IMR-90 (cell line): Measurements from ENCODE around the gene ZNF771. TPM values are rescaled to one million over a fixed set of nuclear protein-coding genes. Genes with fewer than 3 reads are reported as not detected.

ENCODE experiments used
- ATAC-seq: fragments of 200-7000 bp; cut with Tn5 transposase; 2 replicates; pipeline ENCODE4 v1.9.1; 2020; ENCODE audit warnings: low read depth, mild to moderate bottlenecking, moderate library complexity
- BruUV-seq: library from RNA; stranded (reverse); fragments of 400-500 nt; replicated peaks from 2 replicates; lab custom pipeline; 2021; lab: Mats Ljungman, UMichigan
- CTCF ChIA-PET: fragments of 300-600 bp; formaldehyde crosslinking; extraction: SDS; loops from one replicate; lab custom pipeline; 2021; ENCODE audit warnings: antibody characterized with exemption; lab: Yijun Ruan, JAX
- POLR2A ChIA-PET: fragments of 300-600 bp; sonication (Branson Sonifier 250); formaldehyde crosslinking; loops from one replicate; lab custom pipeline; 2022; ENCODE audit warnings: antibody characterized with exemption; ENCODE audit not compliant: unreplicated experiment; lab: Charles Lee
- DNase-seq: peaks from one replicate; pipeline ENCODE4 v3.0.0; 2013
- H2AFZ ChIP-seq: replicated peaks from 2 replicates; pipeline ENCODE3; 2013; ENCODE audit warnings: low read length, mild to moderate bottlenecking; ENCODE audit not compliant: poor library complexity
- H2AK5ac ChIP-seq: 2 replicates; pipeline ENCODE4 v1.6.1; 2013; ENCODE audit warnings: low read depth, low read length, inconsistent platforms
- H2AK9ac ChIP-seq: replicated peaks from 2 replicates; pipeline ENCODE3; 2013; ENCODE audit warnings: mild to moderate bottlenecking, low read depth, low read length, moderate library complexity; ENCODE audit not compliant: poor library complexity
- H2BK120ac ChIP-seq: 2 replicates; pipeline ENCODE4 v1.6.1; 2013; ENCODE audit warnings: low read depth, low read length, inconsistent platforms
- H2BK15ac ChIP-seq: 3 replicates; pipeline ENCODE4 v1.6.1; 2013; ENCODE audit warnings: low read depth, low read length, inconsistent platforms
- H2BK20ac ChIP-seq: 2 replicates; pipeline ENCODE4 v1.6.1; 2013; ENCODE audit warnings: low read depth, mild to moderate bottlenecking, inconsistent platforms, low read length, moderate library complexity
- H2BK5ac ChIP-seq: 2 replicates; pipeline ENCODE4 v1.6.1; 2013; ENCODE audit warnings: mild to moderate bottlenecking, low read depth, low read length, inconsistent platforms; ENCODE audit not compliant: poor library complexity, severe bottlenecking
- H3K14ac ChIP-seq: replicated peaks from 2 replicates; pipeline ENCODE4 v1.6.1; 2013; ENCODE audit warnings: low read depth, low read length, inconsistent platforms
- H3K18ac ChIP-seq: 2 replicates; pipeline ENCODE4 v1.6.1; 2013; ENCODE audit warnings: low read depth, low read length, control low read depth
- H3K23ac ChIP-seq: 2 replicates; pipeline ENCODE4 v1.6.1; 2013; ENCODE audit warnings: low read depth, low read length, inconsistent platforms
- H3K27ac ChIP-seq: 2 replicates; pipeline ENCODE4 v1.5.1; 2013; ENCODE audit warnings: mild to moderate bottlenecking, control low read depth, low read length; ENCODE audit not compliant: insufficient read depth
- H3K27me3 ChIP-seq: 2 replicates; pipeline ENCODE4 v1.6.1; 2013; ENCODE audit warnings: low read length; ENCODE audit not compliant: control insufficient read depth, insufficient read depth
- H3K36me3 ChIP-seq: 2 replicates; pipeline ENCODE4 v1.6.1; 2013; ENCODE audit warnings: low read length, mixed read lengths; ENCODE audit not compliant: control insufficient read depth, insufficient read depth
- H3K4ac ChIP-seq: 2 replicates; pipeline ENCODE4 v1.6.1; 2013; ENCODE audit warnings: low read depth, low read length, inconsistent platforms
- H3K4me1 ChIP-seq: 2 replicates; pipeline ENCODE4 v1.6.1; 2013; ENCODE audit warnings: low read length, mixed read lengths; ENCODE audit not compliant: control insufficient read depth, insufficient read depth
- H3K4me2 ChIP-seq: 2 replicates; pipeline ENCODE4 v1.6.1; 2013; ENCODE audit warnings: low read depth, mild to moderate bottlenecking, control low read depth, low read length, moderate library complexity
- H3K4me3 ChIP-seq: 2 replicates; pipeline ENCODE4 v1.5.1; 2013; ENCODE audit warnings: low read depth, mild to moderate bottlenecking, control low read depth, low read length, moderate library complexity; ENCODE audit not compliant: insufficient read depth
- H3K56ac ChIP-seq: 2 replicates; pipeline ENCODE4 v1.6.1; 2013; ENCODE audit warnings: low read length, inconsistent platforms; ENCODE audit not compliant: insufficient read depth; ENCODE audit errors: extremely low read depth
- H3K79me1 ChIP-seq, 2 experiments: 2 replicates each; pipeline ENCODE4 v1.6.1; 2013; ENCODE audit warnings: low read length in 2 of 2, inconsistent platforms in 1 of 2, low read depth in 1 of 2
- H3K9ac ChIP-seq: 2 replicates; pipeline ENCODE4 v1.6.1; 2013; ENCODE audit warnings: low read depth, low read length, control low read depth
- H3K9me1 ChIP-seq: 2 replicates; pipeline ENCODE4 v1.6.1; 2013; ENCODE audit warnings: low read length, inconsistent platforms; ENCODE audit not compliant: insufficient read depth
- H3K9me3 ChIP-seq: 2 replicates; pipeline ENCODE4 v1.6.1; 2013; ENCODE audit warnings: low read length; ENCODE audit not compliant: control insufficient read depth, insufficient read depth
- H4K20me1 ChIP-seq: 2 replicates; pipeline ENCODE4 v1.6.1; 2013; ENCODE audit warnings: low read length, inconsistent platforms; ENCODE audit not compliant: insufficient read depth
- H4K5ac ChIP-seq: 2 replicates; pipeline ENCODE4 v1.6.1; 2013; ENCODE audit warnings: mild to moderate bottlenecking, low read depth, low read length, control low read depth
- H4K8ac ChIP-seq, 2 experiments: 2 replicates each; pipeline ENCODE4 v1.6.1; 2013; ENCODE audit warnings: low read depth in 2 of 2, low read length in 2 of 2, control low read depth in 1 of 2, inconsistent platforms in 1 of 2
- H4K91ac ChIP-seq: 2 replicates; pipeline ENCODE4 v1.6.1; 2013; ENCODE audit warnings: low read depth, low read length, inconsistent platforms; ENCODE audit not compliant: insufficient read depth
- BHLHE40 ChIP-seq: fragments of 150-350 bp; IDR thresholded peaks from 2 replicates; pipeline ENCODE4 v1.6.1; 2016; ENCODE audit warnings: mild to moderate bottlenecking, low read depth, low read length
- CHD1 ChIP-seq: IDR thresholded peaks from 2 replicates; pipeline ENCODE4 v1.6.1; 2012; ENCODE audit warnings: low read depth, low read length, improper control_type of control experiment
- MAFK ChIP-seq: IDR thresholded peaks from 2 replicates; pipeline ENCODE4 v1.6.1; 2012; ENCODE audit warnings: low read depth, low read length, improper control_type of control experiment
- NFE2L2 ChIP-seq: fragments of 150-350 bp; IDR thresholded peaks from 2 replicates; pipeline ENCODE4 v1.6.1; 2016; ENCODE audit warnings: low read depth, mild to moderate bottlenecking, low read length
- RAD21 ChIP-seq: IDR thresholded peaks from 2 replicates; pipeline ENCODE4 v1.6.1; 2012; ENCODE audit warnings: low read length, improper control_type of control experiment
- SMC3 ChIP-seq: fragments of 150-350 bp; IDR thresholded peaks from 2 replicates; pipeline ENCODE4 v1.6.1; 2016; ENCODE audit warnings: low read depth, mild to moderate bottlenecking, antibody characterized with exemption, low read length, moderate library complexity
- WGBS, 2 experiments: methylation state at CpG; one replicate each; pipeline versions ENCODE4 v1.1.5 to v1.1.7; 2013; ENCODE audit warnings: missing lambda C conversion rate in 2 of 2; ENCODE audit not compliant: insufficient read length in 1 of 2; ENCODE audit errors: extremely low coverage in 2 of 2; 5-methylcytosine and 5-hydroxymethylcytosine counted together
- dilution Hi-C: fragments of 300-500 bp; cut with HindIII; formaldehyde crosslinking; loops from one replicate; pipeline ENCODE4 v1.14.3; 2018; ENCODE audit warnings: low sequenced_read_pairs; ENCODE audit not compliant: unreplicated experiment
- in situ Hi-C: fragments of 300-500 bp; cut with MboI; formaldehyde crosslinking; loops from 3 replicates; pipeline ENCODE4 v1.14.3; 2019; ENCODE audit warnings: low sequenced_read_pairs, inconsistent platforms, mixed read lengths
- intact Hi-C: fragments of 100-400 bp; cut with micrococcal nuclease; formaldehyde crosslinking; loops from 2 replicates; pipeline ENCODE4 v1.10.0; 2022
- polyA plus RNA-seq, 3 experiments: library from polyadenylated mRNA; depleted of rRNA; stranded (reverse); fragments of >200 nt; gene quantifications; 2 replicates each; pipeline ENCODE4 v1.2.3, GENCODE V29; 2012; ENCODE audit warnings: low replicate concordance in 1 of 3
- total RNA-seq: library from RNA; depleted of rRNA; stranded (reverse); fragments of >200 nt; gene quantifications from 2 replicates; pipeline ENCODE4 v1.2.3, GENCODE V29; 2012

The ZNF771 gene
- total and polyA plus RNA-seq, 2 of the 4 experiments (the other 2 are of a cell fraction) = 5.2 to 10.9 TPM

DNA sequence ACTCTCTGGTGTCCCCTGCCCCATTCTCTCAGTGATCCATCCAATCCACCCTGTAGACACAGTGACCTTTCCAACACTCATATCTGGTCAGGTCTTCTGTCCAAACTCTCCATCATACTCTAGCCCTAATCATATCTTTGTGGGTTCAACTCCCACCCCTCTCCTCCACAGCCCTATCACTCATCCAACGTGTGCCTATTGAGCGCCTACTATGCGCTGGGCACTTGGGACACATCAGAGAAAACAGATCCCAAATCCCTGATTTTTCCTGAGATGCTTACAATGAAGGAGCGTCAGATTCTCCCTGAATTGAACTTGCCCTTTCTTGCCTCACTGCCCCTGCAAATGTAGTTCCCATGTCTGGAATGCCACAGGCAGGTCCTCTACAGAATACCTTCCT lies 20.6 kb downstream of the ZNF771 start:
- Histone ChIP-seq H2BK5ac (no peak overlapping the region), H3K4me1 (peaks cover 3% of the 10 kb centered on the region; the same call in 1 of the 2 replicates), H3K36me3 (peaks cover 19% of the 10 kb centered on the region), H4K91ac (no peak overlapping the region), H4K5ac (no peak overlapping the region), H2AFZ (no peak overlapping the region), H3K9me3 (no peaks in the 10 kb centered on the region), H3K18ac (no peak overlapping the region), H3K9ac (no peak overlapping the region), H2BK20ac (no peak overlapping the region), H3K56ac (no peak overlapping the region), H4K8ac (no peak overlapping the region), H3K4me2 (no peak overlapping the region), H2BK15ac (no peak overlapping the region), H2AK5ac (no peak overlapping the region), H3K14ac (no peak overlapping the region), H3K9me1 (peaks cover 6% of the 10 kb centered on the region), H3K27ac (no peak overlapping the region), H2AK9ac (no peak overlapping the region), H3K27me3 (no peaks in the 10 kb centered on the region), H3K79me1 (peaks cover 15 to 19% of the 10 kb centered on the region in 2 experiments), H3K23ac (no peak overlapping the region), H3K4me3 (no peak overlapping the region), H2BK120ac (no peak overlapping the region), H4K20me1 (no peaks in the 10 kb centered on the region; the same call in 1 of the 2 replicates), H3K4ac (no peak overlapping the region)
- CTCF ChIA-PET = interaction anchor here (0.7 kb wide), 1 partner anchor 9 kb away, joined by 3 read pairs; no protein-coding TSS in a partner anchor
- no TSS peak for BruUV-seq
- POLR2A ChIA-PET = interaction anchor here (0.6 kb wide), 1 partner anchor 24 kb away, joined by 7 read pairs; no protein-coding TSS in a partner anchor
- dilution Hi-C loops = no loop called here
- TF ChIP-seq MAFK (no peak), SMC3 (no peak), BHLHE40 (no peak), CHD1 (no peak), NFE2L2 (no peak), RAD21 (no peak)
- DNase-seq (no peak), ATAC-seq (no peak)
- 95% methylated on average over 3 of the region's 4 CpGs; no CpG with 5 or more reads in 1 of the 2 experiments for WGBS, 2 experiments
- intact Hi-C loops = no loop called here
- in situ Hi-C loops = no loop called here
